Measurements from ENCODE around the gene CSPG5.

- TF ChIP-seq, protein P1, sequence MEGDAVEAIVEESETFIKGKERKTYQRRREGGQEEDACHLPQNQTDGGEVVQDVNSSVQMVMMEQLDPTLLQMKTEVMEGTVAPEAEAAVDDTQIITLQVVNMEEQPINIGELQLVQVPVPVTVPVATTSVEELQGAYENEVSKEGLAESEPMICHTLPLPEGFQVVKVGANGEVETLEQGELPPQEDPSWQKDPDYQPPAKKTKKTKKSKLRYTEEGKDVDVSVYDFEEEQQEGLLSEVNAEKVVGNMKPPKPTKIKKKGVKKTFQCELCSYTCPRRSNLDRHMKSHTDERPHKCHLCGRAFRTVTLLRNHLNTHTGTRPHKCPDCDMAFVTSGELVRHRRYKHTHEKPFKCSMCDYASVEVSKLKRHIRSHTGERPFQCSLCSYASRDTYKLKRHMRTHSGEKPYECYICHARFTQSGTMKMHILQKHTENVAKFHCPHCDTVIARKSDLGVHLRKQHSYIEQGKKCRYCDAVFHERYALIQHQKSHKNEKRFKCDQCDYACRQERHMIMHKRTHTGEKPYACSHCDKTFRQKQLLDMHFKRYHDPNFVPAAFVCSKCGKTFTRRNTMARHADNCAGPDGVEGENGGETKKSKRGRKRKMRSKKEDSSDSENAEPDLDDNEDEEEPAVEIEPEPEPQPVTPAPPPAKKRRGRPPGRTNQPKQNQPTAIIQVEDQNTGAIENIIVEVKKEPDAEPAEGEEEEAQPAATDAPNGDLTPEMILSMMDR (IDR thresholded peaks at IDR 0.05), result no peak
- TF ChIP-seq POLR2A (IDR thresholded peaks at IDR 0.05), result no peak
Measured at GRCh38 chr3:47583320-47584075, 4.8 kb upstream of the CSPG5 start.
